HG03439 (cell line): Measurements from ENCODE around the gene PRR11.
A peak's percentile ranks its signal among the peaks of the same experiment; 100 is the strongest.
"Not testable (repeated sequence)": the region's sequence is repeated elsewhere in the genome, so short reads cannot be mapped to it uniquely, and the experiment has no call there.

Experiments
- ATAC-seq: cut with Tn5 transposase; IDR thresholded peaks from one replicate; pipeline ENCODE4 v1.9.1; 2021; ENCODE audit warnings: mild to moderate bottlenecking, moderate library complexity; ENCODE audit not compliant: unreplicated experiment

PRR11 gene

GRCh38 chr17:59202320-59202719, 46.8 kb downstream of the PRR11 start:
- ATAC-seq: no peak

- ATAC-seq: no peak
These were observed 63.8 kb downstream of the PRR11 start for GRCh38 chr17:59219370-59219769.

GRCh38 chr17:59219992-59220327, 64.4 kb downstream of the PRR11 start:
- ATAC-seq: no peak

GRCh38 chr17:59220328-59221158, 65.0 kb downstream of the PRR11 start, which contains the start of gene GDPD1:
TSS of gene GDPD1 (plus strand) at chr17:59220511. CDS start at chr17:59220610, 99 bp downstream.
- ATAC-seq: peak; percentile 93

GRCh38 chr17:59221159-59221847, 65.8 kb downstream of the PRR11 start:
- no peak for ATAC-seq

- no peak for ATAC-seq
These were observed 68.3 kb downstream of the PRR11 start for GRCh38 chr17:59223813-59224212.

GRCh38 chr17:59228588-59228987, 73.0 kb downstream of the PRR11 start:
- ATAC-seq: not testable (repeated sequence)

- ATAC-seq: no peak
These were observed 75.2 kb downstream of the PRR11 start for GRCh38 chr17:59230764-59231163.

- no peak for ATAC-seq
These were observed 79.1 kb downstream of the PRR11 start for GRCh38 chr17:59234631-59235030.

- no peak for ATAC-seq
These were observed 83.4 kb downstream of the PRR11 start for GRCh38 chr17:59238906-59239305.

GRCh38 chr17:59244081-59244480, 88.5 kb downstream of the PRR11 start:
- ATAC-seq: no peak
